Testis (tissue), 3 donors: Measurements from ENCODE around the gene EBLN1. TPM values are rescaled to one million over a fixed set of nuclear protein-coding genes. Genes with fewer than 3 reads are reported as not detected.

Experiments used
- DNase-seq: peaks from one replicate; pipeline ENCODE4 v3.0.0-alpha.2; 2019
- H3K27ac ChIP-seq, 2 donors: fragments of 200-600 bp; sonication (generic); one replicate each; pipeline ENCODE4 v1.5.1; 2019
- H3K27me3 ChIP-seq: fragments of 200-600 bp; sonication (generic); one replicate; pipeline ENCODE4 v1.5.1; 2019
- H3K36me3 ChIP-seq: fragments of 200-600 bp; sonication (generic); one replicate; pipeline ENCODE4 v1.5.1; 2017; ENCODE audit warnings: low read depth; ENCODE audit errors: missing control alignments
- H3K4me1 ChIP-seq: fragments of 200-600 bp; sonication (generic); one replicate; pipeline ENCODE4 v1.5.1; 2019
- H3K4me3 ChIP-seq, 2 donors: fragments of 200-600 bp; sonication (generic); one replicate each; pipeline ENCODE4 v1.5.1; 2017 to 2019
- H3K9me3 ChIP-seq: fragments of 200-600 bp; sonication (generic); one replicate; pipeline ENCODE4 v1.5.1; 2017
- POLR2A ChIP-seq: fragments of 450-650 bp; IDR thresholded peaks from one replicate; pipeline ENCODE4 v1.6.1; 2017; ENCODE audit warnings: antibody characterized with exemption, mild to moderate bottlenecking, moderate library complexity
- WGBS, 2 donors: methylation state at CpG; one replicate each; pipeline ENCODE4 v1.1.5; 2018; 5-methylcytosine and 5-hydroxymethylcytosine counted together
- intact Hi-C: fragments of 100-400 bp; cut with DNase I; formaldehyde crosslinking; loops from one replicate; pipeline ENCODE4 v1.15.1; 2023; ENCODE audit warnings: low total_unique reads
- polyA plus RNA-seq: library from polyadenylated mRNA; stranded (reverse); fragments of 350-450 nt; fragmentation: Illumina TruSeq; extraction: RNeasy Lipid Tissue Mini Kit (QIAGEN cat#74804); gene quantifications from one replicate; pipeline ENCODE4 v1.2.3, GENCODE V29; 2014; ENCODE audit warnings: low read depth, low replicate concordance; ENCODE audit not compliant: insufficient read depth
- total RNA-seq, 2 donors: library from RNA; depleted of rRNA; stranded (reverse); fragments of >200 nt; gene quantifications; one replicate each; pipeline ENCODE4 v1.2.3, GENCODE V29; 2016
- TF ChIP-seq, protein P1 (sequence below), 3 experiments: fragments of 450-650 bp in 2 of 3; fragments of 200-600 bp in 1 of 3; sonication (generic) in 1 of 3; IDR thresholded peaks; one replicate each; pipeline ENCODE4 v1.5.1; 2016 to 2019; ENCODE audit warnings: antibody characterized with exemption in 3 of 3, mild to moderate bottlenecking in 2 of 3, moderate library complexity in 1 of 3

The EBLN1 gene
- total and polyA plus RNA-seq, 3 donors from 2014 or later = 1.4 to 4.7 (median 3.5) TPM

DNA sequence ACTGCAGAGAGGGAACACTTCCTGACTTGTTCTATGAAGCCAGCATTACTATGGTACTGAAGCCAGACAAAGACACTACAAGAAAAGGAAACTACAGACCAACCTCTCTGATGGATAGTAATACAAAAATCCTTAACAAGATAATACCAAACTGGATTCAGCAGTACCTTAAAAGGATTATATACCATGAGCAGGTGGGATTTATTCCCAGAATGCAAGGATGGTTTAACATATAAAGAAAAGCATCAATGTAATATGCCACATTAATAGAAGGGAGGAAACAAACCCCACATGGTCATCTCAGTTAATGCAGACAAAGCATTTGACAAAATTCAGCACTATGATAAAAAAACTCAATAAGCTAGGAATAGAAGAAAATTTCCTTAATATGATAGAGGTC lies 47.2 kb downstream of the EBLN1 start:
- intact Hi-C loops = no loop called here
- TF ChIP-seq, protein P1, sequence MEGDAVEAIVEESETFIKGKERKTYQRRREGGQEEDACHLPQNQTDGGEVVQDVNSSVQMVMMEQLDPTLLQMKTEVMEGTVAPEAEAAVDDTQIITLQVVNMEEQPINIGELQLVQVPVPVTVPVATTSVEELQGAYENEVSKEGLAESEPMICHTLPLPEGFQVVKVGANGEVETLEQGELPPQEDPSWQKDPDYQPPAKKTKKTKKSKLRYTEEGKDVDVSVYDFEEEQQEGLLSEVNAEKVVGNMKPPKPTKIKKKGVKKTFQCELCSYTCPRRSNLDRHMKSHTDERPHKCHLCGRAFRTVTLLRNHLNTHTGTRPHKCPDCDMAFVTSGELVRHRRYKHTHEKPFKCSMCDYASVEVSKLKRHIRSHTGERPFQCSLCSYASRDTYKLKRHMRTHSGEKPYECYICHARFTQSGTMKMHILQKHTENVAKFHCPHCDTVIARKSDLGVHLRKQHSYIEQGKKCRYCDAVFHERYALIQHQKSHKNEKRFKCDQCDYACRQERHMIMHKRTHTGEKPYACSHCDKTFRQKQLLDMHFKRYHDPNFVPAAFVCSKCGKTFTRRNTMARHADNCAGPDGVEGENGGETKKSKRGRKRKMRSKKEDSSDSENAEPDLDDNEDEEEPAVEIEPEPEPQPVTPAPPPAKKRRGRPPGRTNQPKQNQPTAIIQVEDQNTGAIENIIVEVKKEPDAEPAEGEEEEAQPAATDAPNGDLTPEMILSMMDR (IDR thresholded peaks at IDR 0.05) = no peak
- no peak for TF ChIP-seq POLR2A

DNA sequence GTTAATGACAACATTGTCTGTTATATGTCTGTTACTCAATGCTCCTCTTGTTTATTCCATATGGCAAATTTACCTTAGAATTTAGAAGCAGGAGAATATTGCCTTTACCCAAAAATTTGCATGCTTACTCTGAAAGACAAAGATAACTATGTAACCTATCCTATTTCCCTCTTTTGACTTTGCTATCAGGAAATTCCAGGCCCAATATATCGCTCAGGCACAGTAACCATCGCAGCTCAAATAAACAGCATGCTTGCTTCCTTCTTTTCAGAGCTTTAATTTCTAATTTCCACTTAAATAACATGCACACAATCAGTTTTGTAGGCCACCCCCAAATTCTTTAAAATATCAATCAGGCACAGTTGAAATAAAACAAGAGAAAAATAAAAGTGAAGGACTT lies 57.8 kb downstream of the EBLN1 start:
- H3K36me3 ChIP-seq = no peaks in the 10 kb centered on the region
- no peak overlapping the region for H3K27ac ChIP-seq
- WGBS, 2 donors = 79 to 81% methylated on average over 2 of the region's 2 CpGs
- H3K4me3 ChIP-seq = no peak overlapping the region
- intact Hi-C loops = no loop called here
- no peaks in the 10 kb centered on the region for H3K4me1 ChIP-seq
- H3K9me3 ChIP-seq = no peaks in the 10 kb centered on the region
- no peaks in the 10 kb centered on the region for H3K27me3 ChIP-seq
- TF ChIP-seq, protein P1 (IDR thresholded peaks at IDR 0.05) = no peak
- no peak for TF ChIP-seq POLR2A
- DNase-seq = no peak

More for the DNA sequence above, 47.2 kb downstream of the EBLN1 start:
- Histone ChIP-seq H3K27ac (no peak overlapping the region), H3K36me3 (no peaks in the 10 kb centered on the region), H3K4me1 (no peaks in the 10 kb centered on the region), H3K9me3 (no peaks in the 10 kb centered on the region), H3K4me3 (no peak overlapping the region), H3K27me3 (no peaks in the 10 kb centered on the region)
- DNase-seq = no peak

DNA sequence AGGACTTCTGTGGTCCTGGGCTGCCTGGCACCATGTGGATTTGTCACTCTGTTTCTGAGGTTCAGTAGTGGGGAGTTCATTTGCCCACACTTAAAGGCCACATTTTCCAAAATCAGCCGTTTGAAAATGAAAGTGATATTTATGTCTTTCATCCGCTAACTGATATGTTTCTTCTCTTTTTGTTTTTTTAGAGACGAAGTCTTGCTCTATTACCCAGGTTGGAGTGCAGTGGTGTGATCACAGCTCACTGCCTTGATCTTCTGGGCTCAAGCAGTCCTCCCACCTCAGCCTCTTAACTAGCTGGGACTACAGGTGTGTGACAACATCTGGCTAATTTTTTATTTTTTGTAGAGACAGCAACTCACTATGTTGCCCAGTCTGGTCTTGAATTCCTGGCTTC lies 58.6 kb downstream of the EBLN1 start:
- intact Hi-C loops = no loop called here
- 74% methylated on average over 3 of the region's 3 CpGs for WGBS, 2 donors
- H3K36me3 ChIP-seq = no peaks in the 10 kb centered on the region
- no peaks in the 10 kb centered on the region for H3K27me3 ChIP-seq
- DNase-seq = no peak
- H3K9me3 ChIP-seq = no peaks in the 10 kb centered on the region
- no peaks in the 10 kb centered on the region for H3K4me1 ChIP-seq
- no peak overlapping the region for H3K27ac ChIP-seq
- H3K4me3 ChIP-seq = no peak overlapping the region
- no peak for TF ChIP-seq POLR2A
- TF ChIP-seq, protein P1 (IDR thresholded peaks at IDR 0.05) = no peak

Other genes with a start within 250 kb of the EBLN1 start
- 10 to 100 TPM; 59.0 to 59.6 TPM for gene DNAJC1, start 214.3 kb downstream of the EBLN1 start, total RNA-seq
- 16.7 TPM for gene DNAJC1, start 214.3 kb downstream of the EBLN1 start, polyA plus RNA-seq
- 10 to 100 TPM; 40.6 to 42.5 TPM for gene COMMD3, start 98.4 kb upstream of the EBLN1 start, total RNA-seq
- gene COMMD3, start 98.4 kb upstream of the EBLN1 start, polyA plus RNA-seq = 70.2 TPM
- gene BMI1, start 103.1 kb upstream of the EBLN1 start, total RNA-seq = 100 to 1,000 TPM; 111 to 120 TPM
- gene BMI1, start 103.1 kb upstream of the EBLN1 start, polyA plus RNA-seq = 56.3 TPM
- 100 to 1,000 TPM in 1 of 2 donors, 10 to 100 TPM in 1; 77.4 to 103 TPM for gene SPAG6, start 127.5 kb upstream of the EBLN1 start, total RNA-seq
- 258 TPM for gene SPAG6, start 127.5 kb upstream of the EBLN1 start, polyA plus RNA-seq